Activated CD4-positive, CD25-positive, alpha-beta regulatory T cell treated with anti-CD3 and anti-CD28 coated beads, Interleukin-2, amount 50 U/mL, for 16 hours (primary cell): ENCODE measurements around the gene CNP.

Source experiments
- DNase-seq: peaks from one replicate; pipeline ENCODE4 v3.0.0-alpha.2; 2020; ENCODE audit warnings: low read depth, low spot score

CNP gene

GRCh38 chr17:41972571-41973407 lies 6.2 kb downstream of the CNP start:
- no peak for DNase-seq

DNA sequence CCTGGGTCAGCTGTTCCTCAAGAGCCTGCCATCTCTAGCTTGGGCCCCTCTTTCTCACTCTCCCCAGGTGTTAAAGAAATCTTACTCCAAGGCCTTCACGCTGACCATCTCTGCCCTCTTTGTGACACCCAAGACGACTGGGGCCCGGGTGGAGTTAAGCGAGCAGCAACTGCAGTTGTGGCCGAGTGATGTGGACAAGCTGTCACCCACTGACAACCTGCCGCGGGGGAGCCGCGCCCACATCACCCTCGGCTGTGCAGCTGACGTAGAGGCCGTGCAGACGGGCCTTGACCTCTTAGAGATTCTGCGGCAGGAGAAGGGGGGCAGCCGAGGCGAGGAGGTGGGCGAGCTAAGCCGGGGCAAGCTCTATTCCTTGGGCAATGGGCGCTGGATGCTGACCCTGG lies 6.8 kb downstream of the CNP start:
- DNase-seq = no peak

DNA sequence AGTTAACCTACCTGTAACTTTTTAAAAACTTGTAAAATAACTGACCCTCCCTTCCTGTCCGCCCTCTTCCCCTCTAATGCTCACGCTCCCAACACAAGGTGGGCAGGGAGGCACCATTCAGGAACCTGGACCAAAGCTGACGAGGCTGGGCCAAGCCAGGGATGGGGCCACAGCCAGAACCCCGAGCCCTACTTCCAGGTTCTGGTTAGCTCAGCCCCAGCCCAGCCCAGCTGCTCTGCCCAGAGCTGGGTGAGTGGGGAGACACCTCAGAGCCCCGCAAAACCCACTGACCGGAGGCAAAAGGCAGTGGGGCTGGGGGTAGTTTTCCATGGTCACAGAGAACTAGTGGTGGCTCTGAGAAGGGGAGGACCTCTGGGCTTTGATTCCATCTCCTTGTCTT lies 7.4 kb downstream of the CNP start:
- DNase-seq = no peak

GRCh38 chr17:41974658-41975057 lies 8.1 kb downstream of the CNP start:
- no peak for DNase-seq

DNA sequence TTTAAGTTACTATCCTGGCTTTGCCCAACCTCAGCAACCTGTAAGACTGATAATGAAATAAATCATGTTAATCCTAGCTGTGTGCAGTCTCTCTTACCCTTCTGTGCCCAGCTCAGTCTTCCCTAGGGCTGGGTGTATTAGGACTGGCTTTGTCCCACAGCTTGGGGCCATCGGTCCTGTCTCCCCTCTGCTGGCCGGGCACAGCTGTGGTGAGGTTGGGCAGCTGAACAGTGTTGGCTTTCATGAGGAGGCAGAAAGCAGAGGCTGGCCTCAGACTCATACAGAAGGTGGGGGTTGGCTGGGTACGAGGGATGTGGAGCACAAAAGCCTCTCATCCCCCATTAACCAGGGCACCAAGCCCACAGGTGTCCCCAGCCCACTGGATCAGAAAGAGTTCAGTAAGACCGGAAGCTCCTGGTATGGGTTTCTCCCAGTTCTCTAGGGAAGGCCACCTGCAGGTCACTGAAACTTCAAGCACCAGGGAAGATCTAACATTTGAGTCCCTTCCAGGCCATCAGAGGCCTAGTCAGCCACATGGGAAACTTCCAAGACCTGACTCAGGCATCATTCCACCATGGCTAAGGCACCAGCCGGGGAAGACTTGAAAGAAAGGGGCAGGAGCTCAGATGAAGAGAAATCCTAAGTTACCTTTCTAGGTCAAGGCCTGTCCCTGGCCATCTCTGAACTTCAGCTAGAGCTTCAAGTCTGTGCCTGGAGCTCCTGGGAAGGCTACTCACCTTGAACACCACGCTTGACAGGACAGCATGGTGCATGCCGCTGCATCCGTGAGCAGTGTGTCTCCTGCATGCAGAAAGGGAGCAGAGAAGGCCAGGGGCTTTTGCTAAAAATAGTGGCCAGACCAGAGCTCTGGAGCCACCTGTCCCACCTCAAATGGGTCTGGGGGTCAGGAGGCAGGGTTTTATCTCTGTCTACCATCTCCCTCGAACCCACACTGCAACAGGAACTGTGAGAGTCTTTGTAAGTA lies 8.8 kb downstream of the CNP start:
- DNase-seq = no peak

DNA sequence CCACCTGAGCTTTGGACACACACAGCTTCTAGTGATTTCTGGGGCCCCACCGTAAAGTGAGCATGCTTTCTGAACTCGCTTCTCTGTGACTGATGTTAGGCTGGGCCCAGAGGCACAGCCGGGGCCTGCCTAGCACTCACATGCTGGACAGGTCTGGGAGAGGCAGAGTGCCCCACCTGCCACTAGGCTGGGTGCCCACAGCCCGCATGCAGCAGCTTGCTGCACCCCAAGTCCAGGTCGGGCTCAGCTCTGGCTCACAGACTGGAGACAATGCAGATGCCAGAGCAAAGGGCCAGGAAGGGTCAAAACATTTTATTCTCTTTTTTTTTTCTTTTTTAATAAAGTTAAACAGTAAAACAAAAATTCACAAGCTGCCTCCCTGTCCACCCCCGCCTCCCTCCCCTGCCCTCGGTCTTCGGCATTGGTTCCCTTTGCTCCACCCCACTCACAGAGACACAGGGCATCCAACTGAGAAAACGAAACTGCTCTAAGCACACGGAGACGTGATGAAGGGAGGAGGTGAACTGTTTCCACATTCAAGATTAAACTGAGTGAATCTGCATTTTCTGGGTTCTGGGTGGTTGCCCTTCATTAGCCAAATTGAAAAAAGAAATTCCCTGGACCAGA lies 9.7 kb downstream of the CNP start:
- no peak for DNase-seq

- DNase-seq = no peak
Observed at GRCh38 chr17:41977991-41978390, 11.4 kb downstream of the CNP start.

- DNase-seq = no peak
Observed at GRCh38 chr17:41982026-41982760, 15.6 kb downstream of the CNP start.

DNA sequence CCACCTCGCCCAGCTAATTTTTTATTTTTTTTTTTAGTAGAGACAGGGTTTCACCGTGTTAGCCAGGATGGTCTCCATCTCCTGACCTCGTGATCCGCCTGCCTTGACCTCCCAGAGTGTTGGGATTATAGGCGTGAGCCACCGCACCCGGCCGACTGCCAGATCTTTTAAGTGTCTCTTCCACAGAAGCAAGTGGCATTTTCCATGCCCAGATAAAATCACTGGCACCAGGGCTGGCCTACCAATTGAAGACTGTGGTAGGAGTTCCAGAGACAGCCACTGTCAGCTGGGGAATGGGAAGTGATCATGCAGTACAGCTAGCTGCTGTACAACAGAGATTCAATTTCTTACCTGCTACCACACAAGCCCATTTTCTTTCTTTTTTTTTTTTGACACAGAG lies 17.9 kb downstream of the CNP start:
- DNase-seq = no peak

GRCh38 chr17:41985919-41986318 lies 19.3 kb downstream of the CNP start:
- no peak for DNase-seq

GRCh38 chr17:41986634-41987033 lies 20.0 kb downstream of the CNP start:
- DNase-seq = no peak

- DNase-seq = no peak
Observed at GRCh38 chr17:41987642-41988041, 21.0 kb downstream of the CNP start.

GRCh38 chr17:41988418-41988817 lies 21.8 kb downstream of the CNP start:
- DNase-seq = no peak

GRCh38 chr17:41989702-41990419 lies 23.3 kb downstream of the CNP start:
- no peak for DNase-seq

GRCh38 chr17:41992576-41992975 lies 26.0 kb downstream of the CNP start:
- DNase-seq = no peak

GRCh38 chr17:41996855-41997164 lies 30.2 kb downstream of the CNP start:
- DNase-seq = no peak

GRCh38 chr17:41998497-41998896 lies 31.9 kb downstream of the CNP start:
- DNase-seq = no peak

DNA sequence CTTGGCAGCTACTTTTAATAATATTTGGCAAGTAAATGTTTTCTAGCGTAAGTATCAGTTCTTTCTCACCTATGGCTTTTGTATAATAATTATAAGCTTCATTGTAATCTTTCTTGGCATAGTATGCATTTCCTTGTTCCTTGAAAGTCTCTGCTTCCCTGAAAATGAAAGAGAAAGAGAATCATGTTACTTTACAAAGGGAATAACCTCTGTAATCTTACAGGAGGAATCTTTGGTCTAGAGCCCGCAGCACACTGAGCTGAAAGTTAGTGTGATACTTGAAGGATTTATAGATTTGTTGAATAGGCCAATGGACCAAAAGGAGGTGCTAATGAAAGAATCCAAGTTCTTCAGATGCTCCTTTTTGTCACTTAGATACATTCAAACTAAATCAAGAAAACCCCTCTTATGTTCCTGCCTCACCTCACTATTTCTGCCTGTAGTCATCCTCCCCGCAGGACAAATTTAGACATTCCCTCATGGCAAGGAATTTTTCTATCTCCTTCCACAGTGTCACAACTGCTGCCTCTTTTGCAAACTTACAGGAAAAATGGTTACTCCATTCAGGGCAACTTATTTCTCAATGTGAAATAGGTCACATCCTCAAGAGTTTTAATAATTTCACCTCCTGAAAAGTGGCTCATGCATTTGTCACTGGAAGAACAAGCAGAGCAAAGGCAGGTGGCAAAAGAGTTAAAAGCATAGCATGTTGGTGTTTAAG lies 34.0 kb downstream of the CNP start:
- no peak for DNase-seq

GRCh38 chr17:42001729-42002128 lies 35.1 kb downstream of the CNP start:
- no peak for DNase-seq

DNA sequence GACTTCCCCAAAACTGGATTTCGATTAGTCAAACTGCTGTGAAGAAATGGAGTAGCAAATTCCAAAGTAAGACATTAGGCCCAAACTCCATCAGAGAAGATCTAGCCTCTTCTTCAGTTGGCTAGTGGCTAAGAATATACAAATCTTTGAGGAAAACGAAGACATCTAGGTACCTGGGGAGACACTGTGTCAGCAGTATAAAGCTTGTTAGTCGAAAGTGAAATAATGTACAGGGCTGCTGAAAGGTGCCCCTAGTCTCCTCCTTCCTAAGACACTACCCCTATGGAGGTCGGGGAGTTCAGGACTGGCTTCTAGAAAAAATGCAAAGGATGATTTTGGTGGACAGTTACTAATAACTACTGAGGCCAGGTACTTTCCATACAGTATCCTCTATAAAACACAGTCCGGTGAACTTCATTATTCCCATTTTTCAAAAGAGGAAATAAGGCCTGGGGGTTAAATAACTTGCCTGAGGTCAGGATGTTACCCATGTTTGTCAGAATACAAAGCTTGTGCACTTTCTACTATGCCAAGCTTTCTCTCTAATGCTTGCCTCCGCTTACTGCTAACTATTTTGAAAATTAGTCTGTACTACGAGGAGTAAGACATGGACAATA lies 35.7 kb downstream of the CNP start:
- DNase-seq = no peak
